Kidney capillary endothelial cell (primary cell): ENCODE data around the gene ABCC8.

ENCODE experiments used
- DNase-seq: peaks from one replicate; pipeline ENCODE4 v3.0.0-alpha.2; 2018; ENCODE audit warnings: low spot score

ABCC8 gene

DNA sequence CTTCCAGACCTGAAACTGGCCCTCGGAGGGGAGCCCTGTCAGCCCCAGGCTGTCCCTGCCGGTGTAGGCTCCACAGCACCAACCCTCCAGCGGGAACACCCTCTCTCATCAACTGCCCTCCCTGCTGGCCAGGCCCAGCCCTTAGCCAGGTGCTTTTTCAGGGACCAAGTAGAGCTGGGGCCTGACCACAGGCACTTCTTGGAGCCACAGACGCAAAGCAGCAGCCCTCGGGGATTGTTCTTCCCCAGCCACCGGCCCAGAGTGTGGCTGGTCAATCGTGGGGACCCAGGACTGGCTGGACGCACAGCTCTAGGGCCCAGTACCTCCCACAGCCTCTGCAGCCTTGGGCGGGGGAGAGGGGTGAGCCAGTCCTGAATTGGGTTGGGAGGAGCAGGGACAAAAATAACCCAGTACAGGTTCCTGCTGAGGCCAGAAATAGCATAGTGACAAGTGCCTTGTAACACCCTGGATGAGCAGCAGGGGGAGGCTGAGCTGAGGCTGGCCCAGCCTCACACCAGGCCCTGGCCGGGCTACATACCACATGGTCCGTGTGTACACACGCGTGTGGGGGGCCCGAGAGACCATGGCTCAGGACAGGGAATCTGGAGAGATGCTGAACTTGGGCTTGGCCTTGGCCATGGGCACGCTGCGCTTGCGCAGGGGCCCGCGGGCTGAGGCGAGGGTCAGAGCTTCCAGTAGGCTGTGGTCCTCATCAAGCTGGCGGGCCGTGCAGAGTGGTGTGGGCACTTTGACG lies 90.1 kb downstream of the ABCC8 start:
- DNase-seq = peak; percentile 46

DNA sequence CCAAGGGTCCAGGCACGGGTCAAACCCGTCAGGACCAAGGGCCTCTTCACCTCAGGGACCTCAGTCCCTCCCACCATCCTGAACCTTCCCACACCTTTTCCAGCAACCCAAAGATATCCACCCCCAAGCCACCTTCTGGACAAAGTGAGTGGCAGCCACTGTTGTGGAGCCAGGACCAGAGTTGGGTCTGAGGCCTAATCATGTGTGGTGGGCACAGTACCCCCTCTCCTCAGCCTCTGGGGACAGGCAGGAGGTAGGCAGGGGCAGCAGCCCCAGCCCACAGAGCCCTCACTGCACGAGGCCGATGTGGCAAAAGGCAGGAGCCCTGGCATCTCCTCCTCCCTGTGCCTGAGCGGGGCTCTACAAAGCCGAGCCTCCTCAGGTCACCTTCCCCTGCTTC lies 90.7 kb downstream of the ABCC8 start:
- DNase-seq = no peak

DNA sequence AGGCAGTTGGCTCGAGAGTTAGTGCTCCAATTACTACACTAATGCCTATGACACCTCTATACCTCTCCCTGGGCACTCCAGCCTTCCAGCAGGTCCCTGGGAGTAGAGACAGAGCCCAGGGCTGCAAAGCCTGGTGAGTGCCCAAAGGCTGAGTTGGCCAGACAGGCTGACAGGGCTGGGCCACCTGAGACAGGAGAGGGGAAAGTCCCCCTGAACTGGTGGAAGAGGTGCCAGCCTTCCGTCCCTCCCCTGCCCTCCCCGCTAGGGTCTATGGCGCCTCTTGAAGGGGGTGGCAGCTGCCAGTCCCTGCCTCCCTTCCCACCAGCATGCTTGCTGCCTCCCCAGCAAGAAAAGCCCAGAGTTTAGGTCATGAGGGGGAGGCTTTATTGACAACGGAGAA lies 91.2 kb downstream of the ABCC8 start:
- no peak for DNase-seq

DNA sequence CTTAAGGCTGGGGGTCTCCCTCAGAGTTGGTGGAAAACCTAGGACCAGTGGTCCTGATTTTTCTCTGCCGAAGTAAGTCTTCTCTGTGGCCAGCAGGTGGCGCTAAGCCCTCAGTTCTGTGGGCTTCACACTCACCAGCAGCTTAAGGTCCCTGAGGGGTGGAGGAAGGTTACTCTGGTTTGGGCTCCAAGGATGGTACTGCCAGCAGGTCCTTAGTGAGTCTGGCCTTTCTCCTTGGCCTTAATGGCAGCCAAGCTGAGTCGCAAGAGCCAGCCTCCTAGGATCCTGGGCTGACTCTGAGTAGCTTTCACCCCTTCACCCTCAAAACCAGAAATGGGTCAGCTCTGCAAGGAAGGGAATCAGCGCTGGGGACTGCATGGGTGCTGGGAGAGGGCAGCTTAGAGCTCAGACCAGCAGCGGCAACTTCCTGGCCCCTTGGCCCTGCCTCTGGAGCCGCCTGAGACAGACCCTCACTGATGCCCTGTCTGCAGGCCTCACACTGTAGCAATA lies 92.6 kb downstream of the ABCC8 start:
- peak; percentile 60 for DNase-seq

DNA sequence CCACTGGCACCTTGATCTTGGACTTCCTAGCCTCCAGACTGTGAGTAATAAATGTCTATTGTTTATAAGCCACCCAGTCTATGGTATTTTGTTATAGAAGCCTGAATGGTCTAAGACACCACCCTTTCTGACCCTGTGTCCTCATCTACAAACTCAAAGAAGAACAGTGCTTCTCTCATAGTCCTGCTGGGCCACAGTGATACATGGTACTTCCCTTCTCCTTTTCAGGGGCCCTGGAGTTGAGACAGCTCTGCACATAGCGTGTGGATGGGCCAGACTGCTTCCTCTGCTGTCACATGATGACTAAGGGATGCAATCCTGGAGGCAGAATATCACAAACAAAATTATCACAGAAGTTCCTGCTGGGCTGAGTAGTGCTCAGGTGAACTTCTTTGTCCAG lies 93.2 kb downstream of the ABCC8 start:
- peak; percentile 53 for DNase-seq

GRCh38 chr11:17382046-17382728 lies 94.5 kb downstream of the ABCC8 start:
- DNase-seq = no peak

DNA sequence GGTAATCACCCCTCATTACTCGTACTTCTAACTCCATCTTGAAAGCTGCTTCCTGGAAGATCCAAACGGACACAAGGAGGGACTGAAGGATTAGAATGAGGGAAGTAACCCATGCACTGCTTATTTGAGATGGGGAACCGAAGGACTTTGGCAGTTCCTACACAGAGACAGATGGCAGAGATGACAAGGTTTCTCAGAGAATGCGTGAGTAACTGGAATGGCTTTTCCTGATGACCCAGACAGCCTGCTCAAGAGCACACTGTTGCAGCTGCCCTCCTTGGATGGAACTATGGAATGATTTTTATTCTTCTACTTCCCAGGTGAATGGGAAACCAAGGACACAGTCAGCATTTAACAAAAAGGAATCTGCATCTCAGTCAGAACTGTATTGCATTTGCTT lies 95.5 kb downstream of the ABCC8 start:
- peak; percentile 16 for DNase-seq

GRCh38 chr11:17379383-17380180 lies 97.1 kb downstream of the ABCC8 start:
- DNase-seq = no peak

- no peak for DNase-seq
These were observed 98.0 kb downstream of the ABCC8 start for GRCh38 chr11:17378655-17379054.

DNA sequence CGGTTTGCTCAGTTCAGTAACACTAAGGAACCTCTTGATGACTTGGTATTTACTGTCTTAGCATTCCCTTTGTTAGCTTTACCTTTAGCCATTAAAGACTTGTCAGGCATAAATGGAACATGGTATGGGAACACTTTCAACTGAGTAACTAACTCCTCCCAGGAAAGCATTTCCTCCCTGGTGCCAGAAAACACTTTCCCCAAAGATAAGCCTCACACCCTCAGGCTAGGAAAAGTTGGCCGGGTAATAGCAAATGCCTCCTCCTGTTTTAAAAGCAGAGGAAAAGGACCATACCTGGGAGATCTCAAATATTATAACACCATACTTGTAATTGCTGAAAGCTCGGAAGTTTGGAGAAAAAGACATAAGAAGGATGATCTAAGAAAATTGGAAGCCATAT lies 100.2 kb downstream of the ABCC8 start:
- DNase-seq = no peak

DNA sequence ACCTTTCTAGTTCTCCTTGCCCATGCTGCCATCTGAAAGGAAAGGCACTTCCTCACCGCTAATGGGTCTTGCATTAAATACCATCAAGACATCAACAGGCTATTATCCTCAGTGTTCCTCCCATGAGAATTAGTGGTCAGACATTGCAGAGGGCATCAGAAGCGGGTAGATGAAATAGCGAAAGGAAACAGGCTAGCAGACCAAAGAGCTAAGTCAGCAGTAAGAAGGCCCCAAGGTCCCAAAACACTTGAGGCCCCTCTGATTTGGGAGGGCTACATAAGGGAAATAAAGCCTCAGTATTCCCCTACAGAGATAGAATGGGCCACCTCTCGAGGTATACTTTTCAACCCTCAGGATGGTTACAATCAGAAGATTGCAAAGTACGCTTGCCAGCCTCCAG lies 101.1 kb downstream of the ABCC8 start:
- DNase-seq = no peak

GRCh38 chr11:17371614-17372013 lies 105.0 kb downstream of the ABCC8 start:
- no peak for DNase-seq

- DNase-seq = no peak
These were observed 106.9 kb downstream of the ABCC8 start for GRCh38 chr11:17369684-17370243.

DNA sequence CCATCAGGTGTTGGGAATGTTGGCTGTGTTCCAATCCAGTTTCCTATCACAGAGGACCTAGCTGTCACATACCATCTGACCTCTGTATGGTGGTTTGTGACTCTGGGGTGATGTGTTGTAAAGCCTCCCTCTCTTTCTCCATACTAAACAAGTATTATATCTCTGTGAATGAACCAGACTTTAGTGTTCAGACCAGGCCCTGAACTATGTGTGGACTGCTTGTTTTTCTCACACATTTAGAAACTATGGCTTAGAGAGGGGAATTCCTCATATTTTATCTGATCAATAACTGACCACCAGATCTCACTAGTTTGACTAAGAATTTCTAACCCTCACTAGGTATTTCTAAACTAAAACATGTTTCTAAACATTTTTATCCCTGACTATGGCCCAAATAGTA lies 107.6 kb downstream of the ABCC8 start:
- no peak for DNase-seq

DNA sequence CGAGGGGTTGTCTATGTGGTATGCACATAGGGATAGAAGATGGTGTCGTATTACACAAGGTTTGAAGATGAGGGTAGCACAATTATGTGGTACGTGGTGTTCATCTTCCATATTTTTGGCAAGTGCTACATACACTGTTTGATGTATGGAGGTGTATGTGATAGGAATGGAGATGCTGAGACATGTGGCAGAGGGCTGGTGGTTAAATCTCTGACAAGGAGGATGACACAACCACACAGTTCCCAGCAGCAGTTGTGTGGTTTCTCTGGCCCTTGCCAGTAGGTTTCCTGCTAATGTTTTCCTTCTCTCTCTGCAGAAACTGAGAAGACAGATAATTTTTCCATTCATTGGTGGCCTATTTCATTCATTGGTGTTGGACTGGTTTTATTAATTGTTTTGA lies 108.1 kb downstream of the ABCC8 start:
- DNase-seq = no peak

- no peak for DNase-seq
These were observed 110.2 kb downstream of the ABCC8 start for GRCh38 chr11:17366495-17366894.

DNA sequence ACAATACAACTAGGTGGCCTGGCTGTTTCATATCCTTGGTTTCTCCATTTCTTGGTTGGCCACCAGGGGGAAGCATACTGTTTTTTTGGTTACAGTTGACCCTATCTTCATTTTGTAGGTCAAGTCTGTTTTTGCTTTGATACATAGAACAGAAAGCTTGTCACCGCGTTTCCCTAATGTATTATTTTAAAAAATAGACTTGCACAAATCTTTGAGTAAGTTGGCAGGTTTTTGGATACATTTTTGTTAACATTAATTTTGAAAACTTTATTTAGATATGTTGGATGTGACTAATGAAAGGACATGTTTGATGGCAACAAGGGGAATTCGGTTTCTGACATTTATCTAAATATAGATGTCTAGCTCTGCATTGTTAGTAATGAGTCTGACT lies 122.0 kb downstream of the ABCC8 start:
- peak; percentile 72 for DNase-seq

DNA sequence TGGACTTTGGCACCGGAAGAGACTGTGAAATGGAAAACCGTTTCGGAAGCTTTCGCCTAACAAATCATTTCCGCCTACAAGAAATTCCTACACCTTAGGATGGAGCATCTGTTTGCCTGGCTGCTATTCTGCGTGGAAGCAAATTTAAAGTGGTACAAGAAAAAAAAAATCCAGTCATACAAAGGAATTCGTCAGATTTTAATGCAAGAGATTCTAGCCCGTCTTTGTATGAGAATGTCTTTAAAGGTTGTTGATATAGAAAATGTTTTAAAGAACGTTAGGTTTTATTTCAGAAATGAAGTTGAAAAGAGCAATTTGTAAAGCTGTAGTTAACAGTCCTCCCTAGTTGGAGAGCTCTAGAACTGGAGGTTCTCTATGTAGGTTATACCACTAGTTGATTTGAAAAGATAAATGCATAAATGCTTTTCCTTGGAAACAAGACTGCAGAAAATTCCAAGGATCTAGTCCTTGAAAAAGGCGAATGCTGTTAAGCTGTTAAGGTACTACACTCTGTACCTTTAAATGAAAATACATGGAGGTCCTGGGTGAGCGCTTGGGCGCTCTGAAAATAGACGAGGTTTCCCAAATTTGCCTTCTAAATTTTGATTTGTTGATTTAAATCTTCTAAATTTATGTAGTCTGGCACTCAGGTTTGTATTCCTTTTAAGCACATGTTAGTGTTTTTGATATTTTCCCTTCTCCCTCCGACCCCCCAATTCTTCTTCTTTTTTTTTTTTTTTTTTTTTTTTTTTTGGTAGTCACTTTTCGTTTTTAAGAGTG lies 122.6 kb downstream of the ABCC8 start:
- DNase-seq = peak; percentile 78

GRCh38 chr11:17352950-17353820 lies 123.5 kb downstream of the ABCC8 start:
- peak; percentile 40 for DNase-seq

DNA sequence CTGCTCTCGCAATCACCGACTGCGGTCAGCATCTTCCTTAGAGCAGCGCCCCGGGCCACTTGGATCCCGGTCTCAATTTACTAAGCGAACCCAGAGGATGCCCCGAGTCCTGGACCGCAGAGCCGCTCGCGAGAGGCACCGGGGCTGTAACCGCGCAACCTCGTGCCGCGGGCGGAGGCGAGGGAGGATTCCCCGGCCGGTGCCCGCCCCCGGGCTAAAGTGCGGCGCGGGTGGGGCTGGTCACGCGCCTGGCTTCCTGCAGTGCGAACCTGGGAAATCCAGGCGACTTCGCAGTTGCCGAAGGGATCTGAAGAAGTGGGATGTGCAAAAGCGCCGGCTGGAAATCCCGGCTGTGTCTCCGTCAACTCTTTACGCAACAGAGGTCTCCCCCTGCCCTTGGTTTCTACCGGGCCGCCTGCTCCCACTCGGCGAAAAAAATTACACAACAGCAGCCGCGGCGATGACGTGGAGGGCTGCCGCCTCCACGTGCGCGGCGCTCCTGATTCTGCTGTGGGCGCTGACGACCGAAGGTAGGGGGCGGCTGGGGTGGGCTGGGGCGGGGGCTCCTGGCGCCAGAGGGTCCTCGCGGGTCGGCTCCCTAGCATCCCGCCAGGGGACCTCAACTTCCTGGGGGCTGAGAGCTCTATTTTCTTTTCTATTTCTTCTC lies 125.0 kb downstream of the ABCC8 start, which contains the start of gene NCR3LG1:
TSS of gene NCR3LG1 (plus strand) at position 291 of the 667 bp plus-strand sequence. CDS start at position 461, 170 bp downstream.
- DNase-seq = peak; percentile 35
